ENCODE measurements around the gene PSMD5.

PSMD5 gene

DNA sequence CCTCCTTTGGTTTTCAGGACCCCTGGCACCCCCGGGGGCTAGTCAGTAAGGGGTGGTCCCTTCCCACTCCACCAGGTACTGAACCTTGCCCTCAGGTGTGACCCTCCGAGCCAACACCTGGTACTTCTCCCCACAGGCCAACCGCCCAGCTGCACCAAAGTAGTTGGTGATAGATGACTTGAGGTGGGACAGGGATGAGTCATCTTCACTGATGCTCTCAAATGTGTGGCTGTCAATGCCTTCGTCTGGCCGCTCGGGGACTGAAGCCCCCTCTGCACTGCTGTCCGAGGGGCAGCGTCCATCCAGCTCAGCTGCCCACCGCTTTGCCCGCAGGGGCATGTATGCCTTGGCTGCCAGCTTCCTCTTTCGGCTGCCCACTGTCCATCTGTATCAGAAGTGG, 15.2 kb upstream of the PSMD5 start:
- in situ Hi-C loops (cut with HindIII; ENCODE audit: low pct_unique_long_range_greater_than_20kb, low sequenced_read_pairs): no loop called here
- DNase-seq (ENCODE audit: low read depth in 1 of 2, low spot score in 1 of 2): no peak
- no peak for TF ChIP-seq JUND (IDR thresholded peaks at IDR 0.05; ENCODE audit: low read depth)

DNA sequence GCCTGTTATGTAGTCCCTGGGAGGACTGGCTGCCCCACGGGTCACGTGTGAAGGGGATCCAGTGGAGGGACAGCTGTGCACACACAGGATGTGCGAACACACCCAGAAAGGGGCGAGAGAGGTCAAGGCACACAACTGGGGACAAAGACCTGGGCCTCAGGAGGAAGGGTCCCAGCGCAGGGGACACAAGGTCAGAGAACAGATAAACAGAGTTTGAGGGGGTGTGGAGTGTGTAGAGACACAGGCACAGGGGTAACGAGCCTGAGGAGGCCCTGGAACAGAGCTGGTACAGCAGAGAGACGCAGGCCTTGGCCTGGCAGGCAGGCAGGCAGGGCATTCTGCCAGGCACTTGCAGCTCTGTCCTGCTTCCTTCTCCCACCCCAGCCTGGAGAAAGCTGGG, 14.8 kb upstream of the PSMD5 start:
- in situ Hi-C loops (cut with HindIII; ENCODE audit: low pct_unique_long_range_greater_than_20kb, low sequenced_read_pairs): no loop called here
- TF ChIP-seq JUND (IDR thresholded peaks at IDR 0.05; ENCODE audit: low read depth): no peak
- DNase-seq (ENCODE audit: low read depth in 1 of 2, low spot score in 1 of 2): no peak

DNA sequence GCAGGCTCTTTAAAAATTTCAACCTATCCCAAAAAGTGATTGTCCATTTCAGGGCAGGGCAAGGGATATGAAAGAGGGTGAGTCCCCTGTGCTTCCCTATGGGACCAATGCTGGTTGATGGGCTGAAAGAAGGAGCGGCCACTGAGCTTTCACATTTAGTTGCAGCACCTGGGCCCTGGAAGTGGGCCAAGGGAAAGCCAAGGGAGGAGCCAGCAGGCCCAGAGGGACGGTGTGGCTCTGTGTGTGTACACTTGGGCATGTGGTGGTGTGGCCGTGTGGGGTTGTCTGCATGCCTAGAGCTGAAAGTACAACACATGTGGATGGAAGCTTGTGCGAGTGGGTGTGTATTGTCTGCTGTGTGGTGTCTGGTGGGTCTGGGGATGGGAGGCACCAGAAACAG, 14.0 kb upstream of the PSMD5 start:
- peak in 1 of 2 experiments; percentile 58 for DNase-seq (ENCODE audit: low read depth in 1 of 2, low spot score in 1 of 2)
- in situ Hi-C loops (cut with HindIII; ENCODE audit: low pct_unique_long_range_greater_than_20kb, low sequenced_read_pairs): no loop called here
- no peak for TF ChIP-seq JUND (IDR thresholded peaks at IDR 0.05; ENCODE audit: low read depth)

DNA sequence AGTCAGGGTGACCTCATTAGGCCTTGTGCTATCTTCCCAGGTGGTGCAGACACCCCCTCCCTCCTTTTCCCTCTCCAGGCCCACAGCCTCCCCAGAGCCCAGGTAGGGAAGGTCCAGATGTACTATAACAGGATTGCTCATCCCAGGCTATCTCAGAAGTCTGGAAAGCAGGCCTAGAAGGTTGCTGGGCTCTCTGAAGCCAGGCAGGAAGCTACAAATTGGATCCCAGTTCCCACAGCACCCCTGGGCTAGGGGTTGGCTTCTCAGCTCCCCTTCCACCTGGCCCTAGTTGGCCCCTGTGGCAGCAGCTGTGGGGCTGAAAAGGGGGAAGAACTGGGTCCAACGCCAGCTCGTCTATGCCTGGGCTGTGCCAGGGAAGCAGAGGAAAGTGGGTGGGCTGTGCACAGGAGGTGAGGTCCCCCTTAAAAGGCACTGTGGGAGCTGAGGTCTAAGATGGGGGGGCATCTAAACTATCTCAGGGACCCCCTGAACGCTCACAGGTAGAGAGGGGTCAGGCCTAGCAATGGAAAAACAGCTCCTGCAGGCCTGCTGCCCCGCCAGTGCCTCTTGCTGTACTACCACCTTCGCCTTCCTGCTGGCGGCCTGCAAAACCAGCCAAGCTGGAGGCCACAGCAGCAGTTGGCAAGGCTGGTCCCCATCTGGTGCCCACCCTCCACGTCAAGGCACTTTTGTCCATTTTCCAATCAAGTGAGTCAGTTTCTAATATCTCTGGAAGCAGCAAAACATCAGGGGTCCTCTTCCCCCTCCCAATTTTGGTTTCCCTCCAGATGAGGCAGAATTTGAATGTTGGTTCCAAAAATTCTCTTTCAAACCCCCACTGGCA, 13.3 kb upstream of the PSMD5 start:
- in situ Hi-C loops (cut with HindIII; ENCODE audit: low pct_unique_long_range_greater_than_20kb, low sequenced_read_pairs): no loop called here
- DNase-seq (ENCODE audit: low read depth in 1 of 2, low spot score in 1 of 2): no peak
- TF ChIP-seq JUND (IDR thresholded peaks at IDR 0.05; ENCODE audit: low read depth): no peak

DNA sequence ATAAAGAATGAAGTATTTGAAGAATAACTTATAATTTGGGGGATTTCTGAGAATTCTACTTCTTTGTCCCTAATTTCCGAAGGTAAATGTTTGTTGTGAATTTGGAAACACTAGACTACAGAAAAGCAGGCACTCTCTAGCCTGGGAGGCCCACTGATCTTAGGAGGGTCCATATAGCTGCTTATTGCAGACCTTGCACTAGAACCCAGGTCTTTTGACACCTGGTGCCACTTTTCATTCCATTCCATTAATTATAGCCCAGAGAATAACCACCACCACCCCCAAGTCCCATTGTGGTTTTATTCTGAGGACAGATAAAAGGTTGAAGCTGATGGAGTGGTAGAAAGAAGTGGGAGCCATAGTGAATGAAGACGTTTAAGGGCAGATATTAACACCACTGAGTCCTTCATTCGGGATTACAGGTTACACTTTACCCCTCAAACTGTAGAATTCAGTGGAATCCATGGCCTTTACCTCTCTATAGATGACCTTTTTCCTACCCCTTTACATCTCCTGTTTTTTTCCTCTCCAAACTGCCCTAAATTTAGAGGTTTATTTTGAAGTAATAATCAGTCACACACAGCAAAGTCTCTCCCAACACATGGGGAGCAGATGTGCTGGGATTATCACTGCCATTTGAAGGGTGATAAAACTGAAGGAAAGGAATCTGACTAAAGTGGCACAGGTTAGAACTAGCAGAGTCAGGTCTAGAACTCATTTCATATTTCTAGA, 12.0 kb upstream of the PSMD5 start:
- in situ Hi-C loops (cut with HindIII; ENCODE audit: low pct_unique_long_range_greater_than_20kb, low sequenced_read_pairs): no loop called here
- DNase-seq (ENCODE audit: low read depth in 1 of 2, low spot score in 1 of 2): no peak
- no peak for TF ChIP-seq JUND (IDR thresholded peaks at IDR 0.05; ENCODE audit: low read depth)

DNA sequence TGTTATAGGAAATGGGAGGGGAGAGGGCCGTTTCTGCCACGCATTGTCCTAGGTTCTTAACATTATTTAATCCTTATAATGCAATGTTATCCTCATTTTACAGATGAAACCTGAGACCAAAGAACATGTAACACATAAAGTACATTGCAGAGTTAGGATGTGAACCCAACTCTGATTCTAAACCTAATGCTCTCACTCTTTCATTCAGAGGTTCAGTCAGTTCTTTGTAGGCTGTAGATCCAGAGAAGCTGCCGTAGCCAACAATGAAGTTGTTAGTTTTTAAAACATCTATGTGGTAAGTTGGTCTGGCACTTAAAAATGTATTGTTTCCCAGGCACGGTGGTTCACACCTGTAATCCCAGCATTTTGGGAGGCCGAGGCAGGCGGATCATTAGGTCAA, 10.5 kb upstream of the PSMD5 start:
- in situ Hi-C loops (cut with HindIII; ENCODE audit: low pct_unique_long_range_greater_than_20kb, low sequenced_read_pairs): no loop called here
- no peak for DNase-seq (ENCODE audit: low read depth in 1 of 2, low spot score in 1 of 2)
- no peak for TF ChIP-seq JUND (IDR thresholded peaks at IDR 0.05; ENCODE audit: low read depth)

DNA sequence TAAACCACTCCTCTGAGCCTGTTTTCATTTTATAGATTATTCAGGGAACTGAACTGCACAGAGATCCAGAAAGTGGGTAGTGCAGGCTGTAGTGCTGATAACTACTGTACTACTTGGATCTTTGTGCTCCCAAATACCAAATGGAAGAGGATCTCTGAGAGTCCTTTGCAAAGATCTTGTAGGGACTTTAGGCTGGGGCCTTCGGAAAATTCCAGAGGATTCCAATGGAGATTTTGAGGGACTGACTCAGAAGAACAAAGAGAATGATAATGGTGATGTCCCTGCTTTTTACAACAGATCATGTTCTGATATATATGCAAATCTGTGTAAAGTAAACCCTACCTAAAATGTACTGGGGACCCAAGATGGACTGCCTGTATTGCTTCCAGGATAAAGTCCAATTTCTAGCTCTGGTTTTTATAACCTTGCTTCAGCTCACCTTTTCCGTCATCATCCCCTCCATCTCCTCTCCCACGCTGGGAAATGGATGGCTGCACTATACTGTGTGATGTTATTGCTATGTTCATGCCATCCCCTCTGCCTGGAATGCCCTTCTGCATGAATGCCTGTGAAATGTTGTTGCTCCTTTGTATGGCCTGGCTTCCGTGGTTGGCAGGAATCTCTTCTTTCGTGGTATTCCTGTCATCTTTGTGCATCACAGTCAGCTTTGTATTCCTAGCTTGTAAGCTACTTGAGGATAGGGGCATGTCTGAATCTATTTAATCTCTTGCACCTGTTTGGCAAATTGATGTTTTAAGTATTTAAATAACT, 9.7 kb upstream of the PSMD5 start:
- in situ Hi-C loops (cut with HindIII; ENCODE audit: low pct_unique_long_range_greater_than_20kb, low sequenced_read_pairs): no loop called here
- no peak for DNase-seq (ENCODE audit: low read depth in 1 of 2, low spot score in 1 of 2)

DNA sequence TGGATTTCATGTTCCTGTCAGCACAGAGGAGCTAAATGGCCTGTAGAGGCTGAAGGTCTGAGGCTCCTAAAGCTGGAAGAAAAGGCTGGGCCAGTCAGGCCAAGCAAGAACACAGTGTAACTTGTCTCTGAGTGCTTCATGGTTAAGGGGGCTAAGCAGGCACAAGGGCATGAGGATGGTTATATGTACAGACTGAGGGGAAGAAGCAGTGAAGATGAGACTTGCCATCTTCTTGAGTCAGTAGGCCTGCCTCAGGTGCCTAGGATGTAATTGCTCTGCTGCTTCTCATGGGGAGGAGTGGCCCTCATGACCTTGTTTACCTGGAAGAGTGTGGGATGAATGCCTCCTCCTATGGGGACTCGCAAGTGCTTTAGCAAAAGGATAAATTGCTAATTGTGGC, 8.7 kb upstream of the PSMD5 start:
- no peak for DNase-seq (ENCODE audit: low read depth in 1 of 2, low spot score in 1 of 2)
- TF ChIP-seq JUND (IDR thresholded peaks at IDR 0.05; ENCODE audit: low read depth): no peak
- in situ Hi-C loops (cut with HindIII; ENCODE audit: low pct_unique_long_range_greater_than_20kb, low sequenced_read_pairs): no loop called here

More for the DNA sequence above, 9.7 kb upstream of the PSMD5 start:
- no peak for TF ChIP-seq JUND (IDR thresholded peaks at IDR 0.05; ENCODE audit: low read depth)

DNA sequence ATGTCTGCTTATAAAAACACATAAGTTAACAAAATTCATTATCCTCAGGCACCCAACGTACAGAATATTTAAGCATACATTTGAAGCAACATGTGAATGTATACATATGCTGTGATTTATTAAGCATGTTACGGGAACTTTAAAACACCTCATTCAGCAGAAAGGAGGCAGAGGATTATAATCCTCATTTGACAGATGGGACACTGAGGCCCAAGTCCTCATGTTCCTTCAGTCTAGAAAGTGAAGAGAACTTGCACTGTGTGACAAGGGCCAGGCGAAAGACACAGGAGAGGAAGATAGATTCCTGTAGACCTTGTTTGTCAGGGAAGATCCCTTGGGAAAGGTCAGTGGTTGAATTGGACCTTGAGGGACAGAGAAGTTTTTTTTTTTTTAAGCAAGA, 7.6 kb upstream of the PSMD5 start:
- no peak for TF ChIP-seq JUND (IDR thresholded peaks at IDR 0.05; ENCODE audit: low read depth)
- DNase-seq (ENCODE audit: low read depth in 1 of 2, low spot score in 1 of 2): no peak
- in situ Hi-C loops (cut with HindIII; ENCODE audit: low pct_unique_long_range_greater_than_20kb, low sequenced_read_pairs): no loop called here

DNA sequence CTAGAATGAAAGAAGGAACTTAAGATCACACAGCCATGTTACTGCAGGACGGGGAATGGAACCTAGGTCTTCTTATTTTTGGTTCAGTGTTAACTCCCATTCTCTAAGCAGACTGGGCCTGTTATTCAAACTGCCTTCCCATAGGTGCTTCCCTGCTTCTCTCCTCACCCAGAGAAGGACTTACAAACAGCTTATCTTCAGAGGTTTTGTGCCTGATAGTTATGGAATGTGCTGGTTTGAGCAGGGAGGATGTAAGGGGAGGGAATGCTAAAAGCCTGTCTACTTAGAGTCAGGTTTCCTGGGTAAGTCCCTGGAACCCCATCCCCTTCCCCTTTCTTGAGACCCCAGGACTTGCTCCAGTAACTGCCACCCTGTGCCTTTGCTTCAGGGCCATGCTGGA, 4.2 kb upstream of the PSMD5 start:
- no peak for DNase-seq (ENCODE audit: low read depth in 1 of 2, low spot score in 1 of 2)
- in situ Hi-C loops (cut with HindIII; ENCODE audit: low pct_unique_long_range_greater_than_20kb, low sequenced_read_pairs): no loop called here
- no peak for TF ChIP-seq JUND (IDR thresholded peaks at IDR 0.05; ENCODE audit: low read depth)

DNA sequence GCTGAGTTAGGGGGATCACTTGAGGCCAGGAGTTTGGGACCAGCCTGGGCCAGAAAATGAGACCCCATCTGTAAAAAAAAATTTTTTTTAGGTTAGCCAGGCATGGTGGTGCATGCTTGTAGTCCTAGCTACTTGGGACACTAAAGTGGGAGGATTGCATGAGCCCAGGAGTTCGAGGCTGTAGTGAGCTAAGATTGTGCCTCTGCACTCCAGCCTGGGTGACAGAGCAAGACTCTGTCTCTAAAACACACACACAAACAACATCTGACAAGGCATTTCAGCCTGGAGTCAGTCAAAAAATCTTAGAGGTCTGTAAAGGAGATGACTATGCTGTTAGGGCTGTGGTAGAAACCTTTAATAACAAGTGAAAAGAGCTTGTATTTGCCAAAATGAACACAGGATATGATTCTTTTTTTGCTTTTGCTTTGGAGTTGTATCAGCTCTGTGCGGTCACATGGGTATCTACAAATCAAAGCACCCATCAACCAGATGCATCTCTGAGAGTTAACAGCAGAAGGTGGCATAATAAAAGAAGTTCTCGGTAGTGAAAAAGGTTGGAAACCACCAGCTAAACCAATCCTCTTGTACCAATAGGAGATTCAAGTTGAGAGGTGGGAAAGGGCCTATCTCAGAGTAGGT, 3.6 kb upstream of the PSMD5 start:
- no peak for TF ChIP-seq JUND (IDR thresholded peaks at IDR 0.05; ENCODE audit: low read depth)
- DNase-seq (ENCODE audit: low read depth in 1 of 2, low spot score in 1 of 2): no peak
- in situ Hi-C loops (cut with HindIII; ENCODE audit: low pct_unique_long_range_greater_than_20kb, low sequenced_read_pairs): no loop called here

DNA sequence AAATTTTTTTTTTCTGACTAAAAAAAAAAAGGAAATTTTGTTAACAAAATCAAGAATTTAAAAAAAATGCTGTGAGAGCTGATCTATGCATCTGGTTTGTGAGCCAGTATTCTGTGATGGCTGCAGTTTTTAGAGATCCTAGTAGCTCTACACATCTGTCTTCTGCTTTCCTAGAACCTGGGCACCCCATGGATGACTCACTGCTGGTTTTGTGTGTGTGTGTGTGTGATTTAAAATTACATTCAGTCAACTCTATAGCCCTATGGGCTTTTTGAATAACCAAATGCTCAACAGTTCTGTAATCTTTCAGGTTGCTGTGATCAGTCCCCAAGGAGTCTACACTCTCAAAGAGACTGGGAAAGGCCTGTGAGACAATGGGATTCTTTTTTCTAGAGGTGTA, 2.5 kb upstream of the PSMD5 start:
- DNase-seq (ENCODE audit: low read depth in 1 of 2, low spot score in 1 of 2): no peak
- in situ Hi-C loops (cut with HindIII; ENCODE audit: low pct_unique_long_range_greater_than_20kb, low sequenced_read_pairs): no loop called here
- TF ChIP-seq JUND (IDR thresholded peaks at IDR 0.05; ENCODE audit: low read depth): no peak

Data from T47D (cell line).